GM12878 (cell line): ENCODE data around the gene KLHL3. TPM values are rescaled to one million over a fixed set of nuclear protein-coding genes. Genes with fewer than 3 reads are reported as not detected.

Experiments
- ATAC-seq: fragments of 200-7000 bp; cut with Tn5 transposase; 3 replicates; pipeline ENCODE4 v1.9.1; 2020; ENCODE audit warnings: mild to moderate bottlenecking, moderate library complexity
- BruUV-seq: library from RNA; stranded (reverse); fragments of 400-500 nt; replicated peaks from 2 replicates; lab custom pipeline; 2021; lab: Mats Ljungman, UMichigan
- CTCF ChIA-PET: fragments of 300-600 bp; sonication (Branson Sonifier 250); formaldehyde crosslinking; extraction: SDS; loops from one replicate; lab custom pipeline; 2021; ENCODE audit warnings: inconsistent platforms; lab: Yijun Ruan, JAX
- POLR2A ChIA-PET: fragments of 350-600 bp; formaldehyde crosslinking; extraction: SDS; loops from one replicate; lab custom pipeline; 2021; ENCODE audit warnings: inconsistent platforms; lab: Charles Lee
- RAD21 ChIA-PET: fragments of 300-600 bp; sonication (Branson Sonifier 250); formaldehyde crosslinking; loops from one replicate; lab custom pipeline; 2023; ENCODE audit warnings: antibody characterized with exemption; ENCODE audit not compliant: unreplicated experiment; lab: Charles Lee
- SMC1A ChIA-PET: fragments of 300-600 bp; sonication (Branson Sonifier 250); formaldehyde crosslinking; loops from one replicate; lab custom pipeline; 2023; ENCODE audit not compliant: unreplicated experiment, uncharacterized antibody; lab: Charles Lee
- DNase-seq: peaks from one replicate; pipeline ENCODE4 v3.0.0-alpha.2; 2011; ENCODE audit warnings: low read depth, low spot score
- FAIRE-seq: peaks from 3 replicates; lab custom pipeline; 2011; peaks lifted over from hg19 to GRCh38; lab: Jason Lieb, UNC
- H2AFZ ChIP-seq: 2 replicates; pipeline ENCODE4 v1.6.0; 2011; ENCODE audit warnings: low read depth, low read length, control low read depth; ENCODE audit not compliant: control insufficient read depth
- H3K27ac ChIP-seq: 2 replicates; pipeline ENCODE4 v1.5.1; 2011; ENCODE audit warnings: control low read depth; ENCODE audit not compliant: control insufficient read depth, insufficient read depth
- H3K27me3 ChIP-seq, 2 experiments: replicated peaks in 1 of 2; 2 replicates each; pipeline versions ENCODE4 v1.6.0 to v1.6.1; 2011; ENCODE audit warnings: low read length in 1 of 2; ENCODE audit not compliant: control insufficient read depth in 2 of 2, insufficient read depth in 2 of 2
- H3K36me3 ChIP-seq, 2 experiments: 2 replicates each; pipeline ENCODE4 v1.5.1; 2011; ENCODE audit warnings: low read length in 1 of 2; ENCODE audit not compliant: control insufficient read depth in 2 of 2, insufficient read depth in 2 of 2
- H3K4me1 ChIP-seq: 2 replicates; pipeline ENCODE4 v1.6.1; 2011; ENCODE audit warnings: mild to moderate bottlenecking, low read length, moderate library complexity, mixed read lengths; ENCODE audit not compliant: control insufficient read depth, insufficient read depth
- H3K4me2 ChIP-seq: 2 replicates; pipeline ENCODE4 v1.6.0; 2011; ENCODE audit warnings: control low read depth; ENCODE audit not compliant: control insufficient read depth, insufficient read depth
- H3K4me3 ChIP-seq: fragments of 200-600 bp; sonication (generic); 2 replicates; pipeline ENCODE4 v1.5.1; 2016
- H3K79me2 ChIP-seq: 2 replicates; pipeline ENCODE4 v1.6.0; 2011; ENCODE audit warnings: low read length; ENCODE audit not compliant: control insufficient read depth, insufficient read depth
- H3K9ac ChIP-seq: 2 replicates; pipeline ENCODE4 v1.8.0; 2011; ENCODE audit warnings: low read length, control low read depth, mixed read lengths; ENCODE audit not compliant: control insufficient read depth, insufficient read depth
- H3K9me3 ChIP-seq: replicated peaks from 3 replicates; pipeline ENCODE4 v1.5.1; 2011; ENCODE audit warnings: mild to moderate bottlenecking, low read length; ENCODE audit not compliant: control insufficient read depth, insufficient read depth
- H4K20me1 ChIP-seq: 2 replicates; pipeline ENCODE4 v1.6.0; 2011; ENCODE audit not compliant: control insufficient read depth, insufficient read depth
- CBFB ChIP-seq: IDR thresholded peaks from 2 replicates; pipeline ENCODE4 v1.6.1; 2016; ENCODE audit warnings: antibody characterized with exemption, low read depth
- E4F1 ChIP-seq: fragments of 450-650 bp; IDR thresholded peaks from 2 replicates; pipeline ENCODE4 v1.6.1; 2018; ENCODE audit warnings: borderline replicate concordance, mild to moderate bottlenecking; ENCODE audit not compliant: partially characterized antibody
- EED ChIP-seq: sonication (generic); IDR thresholded peaks from 2 replicates; pipeline ENCODE4 v1.6.1; 2016; ENCODE audit warnings: antibody characterized with exemption, low read depth
- ETV6 ChIP-seq, 2 experiments: fragments of 450-650 bp in 1 of 2; IDR thresholded peaks in 1 of 2; conservative IDR thresholded peaks in 1 of 2; 2 replicates each; pipeline ENCODE4 v1.6.1; 2014; ENCODE audit warnings: antibody characterized with exemption in 1 of 2, borderline replicate concordance in 1 of 2, low read depth in 1 of 2, mild to moderate bottlenecking in 1 of 2, moderate library complexity in 1 of 2
- HDAC2 ChIP-seq: fragments of 200-600 bp; sonication (generic); IDR thresholded peaks from 2 replicates; pipeline ENCODE4 v1.6.1; 2017
- IRF5 ChIP-seq: fragments of 450-650 bp; IDR thresholded peaks from 2 replicates; pipeline ENCODE4 v1.6.1; 2017; ENCODE audit warnings: borderline replicate concordance
- LARP7 ChIP-seq: fragments of 450-650 bp; IDR thresholded peaks from 2 replicates; pipeline ENCODE4 v1.6.1; 2017; ENCODE audit warnings: mild to moderate bottlenecking
- MAX ChIP-seq: IDR thresholded peaks from 2 replicates; pipeline ENCODE4 v1.6.1; 2012; ENCODE audit warnings: low read depth, low read length, improper control_type of control experiment
- NKRF ChIP-seq: fragments of 450-650 bp; conservative IDR thresholded peaks from 2 replicates; pipeline ENCODE4 v1.6.1; 2017; ENCODE audit warnings: mild to moderate bottlenecking, moderate library complexity
- PAX5 ChIP-seq: IDR thresholded peaks from 2 replicates; pipeline ENCODE4 v1.6.1; 2011; ENCODE audit warnings: low read depth, low read length, borderline replicate concordance
- POU2F2 ChIP-seq: IDR thresholded peaks from 3 replicates; pipeline ENCODE4 v1.6.1; 2011; ENCODE audit warnings: low read depth, mild to moderate bottlenecking, low read length, borderline replicate concordance
- USF1 ChIP-seq: IDR thresholded peaks from 2 replicates; pipeline ENCODE4 v1.6.1; 2011; ENCODE audit warnings: borderline replicate concordance, low read depth, mild to moderate bottlenecking, moderate library complexity, mixed read lengths, low read length; ENCODE audit not compliant: insufficient read depth; ENCODE audit errors: extremely low read length
- WRNIP1 ChIP-seq: IDR thresholded peaks from 2 replicates; pipeline ENCODE4 v1.6.1; 2011; ENCODE audit warnings: low read depth, low read length, improper control_type of control experiment, borderline replicate concordance
- WGBS: methylation state at CpG from one replicate; pipeline ENCODE4 v1.1.6; 2016; ENCODE audit warnings: low lambda C conversion rate; ENCODE audit not compliant: insufficient replicate concordance, insufficient coverage; ENCODE audit errors: missing lambda C conversion rate; 5-methylcytosine and 5-hydroxymethylcytosine counted together
- in situ Hi-C: fragments of 300-500 bp; cut with MboI; formaldehyde crosslinking; loops from 9 replicates; pipeline ENCODE4 v1.14.3; 2018; ENCODE audit warnings: mixed read lengths
- intact Hi-C: fragments of 100-400 bp; cut with micrococcal nuclease; formaldehyde crosslinking; loops from one replicate; pipeline ENCODE4 v1.14.2; 2022; ENCODE audit not compliant: unreplicated experiment
- polyA plus RNA-seq, 11 experiments: library from polyadenylated mRNA; depleted of rRNA in 4 of 11; unstranded in 6 of 11; stranded (reverse) in 5 of 11; fragments of >200 nt; fragmentation: Nextera tagmentation in 4 of 11; fragmentation: Illumina TruSeq in 1 of 11; extraction: Ambion mirVana in 4 of 11; extraction: Trizol in 1 of 11; gene quantifications; 1 replicate in 1 of 11; 2 replicates in 10 of 11; pipeline versions ENCODE4 v1.2.1 to v1.2.3, GENCODE V29; 2011 to 2016; ENCODE audit warnings: inconsistent platforms in 2 of 11, missing spikeins in 2 of 11, low read depth in 1 of 11
- total RNA-seq, 4 experiments: library from RNA; depleted of rRNA in 3 of 4; stranded (reverse); fragments of >200 nt in 3 of 4; fragmentation: Illumina TruSeq in 1 of 4; extraction: Trizol in 1 of 4; gene quantifications; 2 replicates each; pipeline versions ENCODE4 v1.2.1 to v1.2.3, GENCODE V29; 2013 to 2021

The KLHL3 gene
- total and polyA plus RNA-seq, 10 of the 15 experiments (the other 5 are each of a cell fraction or from before 2014, with no cell fraction given) = 1.7 to 11.7 (median 5.6) TPM

GRCh38 chr5:137699336-137700281 is 36.3 kb downstream of the KLHL3 start:
- Histone ChIP-seq H3K9me3 (no peaks in the 10 kb centered on the region), H3K4me3 (no peak overlapping the region), H2AFZ (no peak overlapping the region), H3K27ac (no peak overlapping the region), H3K79me2 (no peaks in the 10 kb centered on the region), H4K20me1 (no peaks in the 10 kb centered on the region), H3K36me3 (no peaks in the 10 kb centered on the region), H3K4me1 (peaks cover 7% of the 10 kb centered on the region), H3K27me3 (no peaks in the 10 kb centered on the region), H3K9ac (no peak overlapping the region), H3K4me2 (no peak overlapping the region)
- no peak for DNase-seq
- in situ Hi-C loops (no loop called here), intact Hi-C loops (no loop called here)
- no peak for ATAC-seq
- BruUV-seq = no TSS peak
- CTCF ChIA-PET = interaction anchor here (1.0 kb wide), 1 partner anchor 33 kb away, joined by 3 read pairs; no protein-coding TSS in a partner anchor
- RAD21 ChIA-PET = no interaction called here
- POLR2A ChIA-PET = interaction anchor here (0.6 kb wide), 1 partner anchor 41 kb away, joined by 3 read pairs; no protein-coding TSS in a partner anchor
- FAIRE-seq = no peak
- SMC1A ChIA-PET = interaction anchor here (0.7 kb wide), 1 partner anchor 8 kb away, joined by 3 read pairs; no protein-coding TSS in a partner anchor
- 74% methylated on average over 9 of the region's 9 CpGs for WGBS
- TF ChIP-seq PAX5 (no peak), MAX (no peak), EED (no peak), WRNIP1 (no peak), E4F1 (no peak), POU2F2 (no peak), ETV6 (conservative IDR thresholded peaks at IDR 0.05 in 1 of 2, IDR thresholded peaks at IDR 0.05 in 1 of 2; ENCODE audit: borderline replicate concordance in 1 of 2, low read depth in 1 of 2) (no peak), LARP7 (no peak), HDAC2 (no peak), CBFB (no peak), USF1 (no peak), NKRF (no peak), IRF5 (no peak)
